ENCODE results near the gene RBM33. TPM values are rescaled to one million over a fixed set of nuclear protein-coding genes. Genes with fewer than 3 reads are reported as not detected.

Gene RBM33
- total RNA-seq, 1 donor from 2014 or later, result 50.5 TPM

GRCh38 chr7:155711081-155711480, 66.6 kb downstream of the RBM33 start:
- DNase-seq (ENCODE audit: low read depth) (no peak), FAIRE-seq (no peak)
- H3K4me3 Mint-ChIP-seq (ENCODE audit: unreplicated experiment), result no peak overlapping the region
- no peak overlapping the region for H3K4me3 ChIP-seq (ENCODE audit: insufficient read depth, low read depth, low read length)
- H3K27me3 Mint-ChIP-seq (ENCODE audit: low read depth, unreplicated experiment), result no peaks in the 10 kb centered on the region
- H3K27ac Mint-ChIP-seq (ENCODE audit: unreplicated experiment), result no peak overlapping the region
- H3K4me2 ChIP-seq (ENCODE audit: low read length), result no peak overlapping the region
- no peak overlapping the region for H2AFZ ChIP-seq (ENCODE audit: low read depth, low read length)
- no peaks in the 10 kb centered on the region for H3K9me3 ChIP-seq (ENCODE audit: insufficient read depth, low read depth, low read length)
- H3K4me1 ChIP-seq (ENCODE audit: insufficient read depth, low read length), result no peaks in the 10 kb centered on the region
- peaks cover 18% of the 10 kb centered on the region for H3K36me3 Mint-ChIP-seq (ENCODE audit: low read depth, unreplicated experiment)
- peaks cover 73% of the 10 kb centered on the region for H4K20me1 ChIP-seq (ENCODE audit: insufficient read depth, low read length)
- H3K4me1 Mint-ChIP-seq (ENCODE audit: low read depth, unreplicated experiment), result no peaks in the 10 kb centered on the region
- peaks cover 56% of the 10 kb centered on the region for H3K79me2 ChIP-seq (ENCODE audit: insufficient read depth, low read length)
- peaks cover 29% of the 10 kb centered on the region for H3K36me3 ChIP-seq (ENCODE audit: insufficient read depth, low read length)
- H3K9me3 Mint-ChIP-seq (ENCODE audit: unreplicated experiment), result no peaks in the 10 kb centered on the region
- no peak overlapping the region for H3K27ac ChIP-seq (ENCODE audit: low read depth, low read length)
- H3K27me3 ChIP-seq (ENCODE audit: insufficient read depth, low read length), result no peaks in the 10 kb centered on the region
- H3K9ac ChIP-seq (ENCODE audit: low read length), result no peak overlapping the region
- TF ChIP-seq CTCF (IDR thresholded peaks at IDR 0.05; ENCODE audit: insufficient read depth, low read depth, low read length) (no peak), EZH2 (IDR thresholded peaks at IDR 0.05; ENCODE audit: insufficient read depth, low read length) (no peak)

- no peak overlapping the region for H3K9ac ChIP-seq (ENCODE audit: low read length)
- no peak overlapping the region for H3K4me2 ChIP-seq (ENCODE audit: low read length)
- Mint-ChIP-seq H3K4me1 (ENCODE audit: low read depth, unreplicated experiment) (peaks cover 3% of the 10 kb centered on the region), H3K27ac (ENCODE audit: unreplicated experiment) (no peak overlapping the region), H3K4me3 (ENCODE audit: unreplicated experiment) (no peak overlapping the region), H3K36me3 (ENCODE audit: low read depth, unreplicated experiment) (peaks cover 18% of the 10 kb centered on the region), H3K9me3 (ENCODE audit: unreplicated experiment) (no peaks in the 10 kb centered on the region), H3K27me3 (ENCODE audit: low read depth, unreplicated experiment) (no peaks in the 10 kb centered on the region)
- peaks cover 80% of the 10 kb centered on the region for H4K20me1 ChIP-seq (ENCODE audit: insufficient read depth, low read length)
- H3K4me1 ChIP-seq (ENCODE audit: insufficient read depth, low read length), result no peaks in the 10 kb centered on the region
- no peaks in the 10 kb centered on the region for H3K27me3 ChIP-seq (ENCODE audit: insufficient read depth, low read length)
- H3K36me3 ChIP-seq (ENCODE audit: insufficient read depth, low read length), result peaks cover 16% of the 10 kb centered on the region
- DNase-seq (ENCODE audit: low read depth), result no peak
- H3K79me2 ChIP-seq (ENCODE audit: insufficient read depth, low read length), result peaks cover 64% of the 10 kb centered on the region
- H3K9me3 ChIP-seq (ENCODE audit: insufficient read depth, low read depth, low read length), result no peaks in the 10 kb centered on the region
- no peak overlapping the region for H3K4me3 ChIP-seq (ENCODE audit: insufficient read depth, low read depth, low read length)
- no peak overlapping the region for H3K27ac ChIP-seq (ENCODE audit: low read depth, low read length)
- TF ChIP-seq EZH2 (IDR thresholded peaks at IDR 0.05; ENCODE audit: insufficient read depth, low read length), result no peak
- no peak for TF ChIP-seq CTCF (IDR thresholded peaks at IDR 0.05; ENCODE audit: insufficient read depth, low read depth, low read length)
- FAIRE-seq, result no peak
- H2AFZ ChIP-seq (ENCODE audit: low read depth, low read length), result no peak overlapping the region
These were observed 68.9 kb downstream of the RBM33 start for GRCh38 chr7:155713384-155713783.

- H4K20me1 ChIP-seq (ENCODE audit: insufficient read depth, low read length), result peaks cover 68% of the 10 kb centered on the region
- no peak overlapping the region for H3K9ac ChIP-seq (ENCODE audit: low read length)
- FAIRE-seq (no peak), DNase-seq (ENCODE audit: low read depth) (no peak)
- H3K79me2 ChIP-seq (ENCODE audit: insufficient read depth, low read length), result peaks cover 52% of the 10 kb centered on the region
- H3K4me1 ChIP-seq (ENCODE audit: insufficient read depth, low read length), result no peaks in the 10 kb centered on the region
- H3K36me3 ChIP-seq (ENCODE audit: insufficient read depth, low read length), result peaks cover 13% of the 10 kb centered on the region
- H3K9me3 Mint-ChIP-seq (ENCODE audit: unreplicated experiment), result no peaks in the 10 kb centered on the region
- no peak overlapping the region for H2AFZ ChIP-seq (ENCODE audit: low read depth, low read length)
- H3K27ac Mint-ChIP-seq (ENCODE audit: unreplicated experiment), result no peak overlapping the region
- no peaks in the 10 kb centered on the region for H3K27me3 ChIP-seq (ENCODE audit: insufficient read depth, low read length)
- H3K4me1 Mint-ChIP-seq (ENCODE audit: low read depth, unreplicated experiment), result peaks cover 3% of the 10 kb centered on the region
- no peak overlapping the region for H3K4me3 ChIP-seq (ENCODE audit: insufficient read depth, low read depth, low read length)
- no peak overlapping the region for H3K27ac ChIP-seq (ENCODE audit: low read depth, low read length)
- no peak for TF ChIP-seq EZH2 (IDR thresholded peaks at IDR 0.05; ENCODE audit: insufficient read depth, low read length)
- no peak for TF ChIP-seq CTCF (IDR thresholded peaks at IDR 0.05; ENCODE audit: insufficient read depth, low read depth, low read length)
- peaks cover 18% of the 10 kb centered on the region for H3K36me3 Mint-ChIP-seq (ENCODE audit: low read depth, unreplicated experiment)
- H3K9me3 ChIP-seq (ENCODE audit: insufficient read depth, low read depth, low read length), result no peaks in the 10 kb centered on the region
- no peak overlapping the region for H3K4me2 ChIP-seq (ENCODE audit: low read length)
- H3K4me3 Mint-ChIP-seq (ENCODE audit: unreplicated experiment), result no peak overlapping the region
- H3K27me3 Mint-ChIP-seq (ENCODE audit: low read depth, unreplicated experiment), result no peaks in the 10 kb centered on the region
These were observed 70.2 kb downstream of the RBM33 start for GRCh38 chr7:155714702-155715101.
